GM19193 (cell line): ENCODE data around the gene D2HGDH.

ENCODE experiments used
- POLR2A ChIP-seq: IDR thresholded peaks from 4 replicates; pipeline ENCODE4 v1.6.1; 2011; ENCODE audit not compliant: insufficient read depth, insufficient read length; ENCODE audit errors: extremely low read depth

D2HGDH gene

DNA sequence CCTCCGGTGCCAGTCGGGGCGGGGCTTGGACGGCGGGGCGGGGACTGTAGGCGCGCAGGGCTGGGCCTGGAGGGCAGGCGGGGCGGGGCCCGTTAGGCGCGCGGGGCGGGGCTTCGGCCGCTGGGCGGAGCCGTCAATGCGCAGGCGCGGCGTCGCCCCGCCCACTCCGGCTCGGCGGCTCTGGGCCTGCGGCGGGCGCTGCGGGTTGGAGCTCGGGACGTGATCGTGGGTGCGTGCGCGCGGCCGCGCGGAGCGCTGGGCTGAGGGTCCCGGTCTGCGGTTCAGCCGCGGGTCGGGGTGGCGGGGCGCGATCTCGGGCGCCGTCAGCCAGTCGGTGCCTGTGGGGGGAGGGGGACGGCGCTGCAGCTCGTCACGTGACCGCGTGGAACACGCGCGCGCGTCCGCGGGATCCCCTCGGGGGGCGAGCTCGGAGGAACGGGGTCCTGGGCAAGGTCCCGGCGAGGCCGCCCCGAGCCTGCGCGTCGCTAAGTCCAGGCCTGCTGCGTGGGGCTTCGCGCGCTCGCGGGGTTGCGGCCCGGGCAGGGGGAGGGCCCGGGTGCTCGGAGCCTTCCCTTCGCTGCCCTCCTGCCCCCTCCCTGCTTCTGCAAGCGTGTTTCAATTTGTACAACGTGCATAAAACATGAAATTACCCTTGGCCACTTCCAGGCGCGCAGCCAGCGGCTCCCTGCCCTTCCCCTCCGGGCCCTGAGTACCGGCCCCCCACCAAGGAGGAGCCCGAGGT, at the start of gene D2HGDH:
Gene D2HGDH (plus strand): TSS at position 164 of the 742 bp plus-strand sequence. CDS start 595 bp downstream, outside the sequence.
- TF ChIP-seq POLR2A: peak; percentile 77

DNA sequence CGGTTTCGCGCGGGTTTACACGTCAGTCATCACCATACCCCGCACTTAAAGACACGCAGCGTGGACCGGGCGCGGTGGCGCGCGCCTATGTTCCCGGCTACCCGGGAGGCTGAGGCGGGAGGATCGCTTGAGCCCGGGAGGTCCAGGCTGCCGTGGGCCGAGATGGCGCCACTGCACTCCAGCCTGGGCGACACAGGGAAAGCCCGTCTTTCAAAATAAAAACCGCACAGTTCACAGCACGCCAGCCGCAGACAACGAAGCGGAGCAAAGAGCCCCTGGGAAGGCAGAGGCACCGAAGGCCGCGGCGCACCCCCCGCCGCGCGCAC, 48.1 kb upstream of the D2HGDH start:
- TF ChIP-seq POLR2A: no peak

DNA sequence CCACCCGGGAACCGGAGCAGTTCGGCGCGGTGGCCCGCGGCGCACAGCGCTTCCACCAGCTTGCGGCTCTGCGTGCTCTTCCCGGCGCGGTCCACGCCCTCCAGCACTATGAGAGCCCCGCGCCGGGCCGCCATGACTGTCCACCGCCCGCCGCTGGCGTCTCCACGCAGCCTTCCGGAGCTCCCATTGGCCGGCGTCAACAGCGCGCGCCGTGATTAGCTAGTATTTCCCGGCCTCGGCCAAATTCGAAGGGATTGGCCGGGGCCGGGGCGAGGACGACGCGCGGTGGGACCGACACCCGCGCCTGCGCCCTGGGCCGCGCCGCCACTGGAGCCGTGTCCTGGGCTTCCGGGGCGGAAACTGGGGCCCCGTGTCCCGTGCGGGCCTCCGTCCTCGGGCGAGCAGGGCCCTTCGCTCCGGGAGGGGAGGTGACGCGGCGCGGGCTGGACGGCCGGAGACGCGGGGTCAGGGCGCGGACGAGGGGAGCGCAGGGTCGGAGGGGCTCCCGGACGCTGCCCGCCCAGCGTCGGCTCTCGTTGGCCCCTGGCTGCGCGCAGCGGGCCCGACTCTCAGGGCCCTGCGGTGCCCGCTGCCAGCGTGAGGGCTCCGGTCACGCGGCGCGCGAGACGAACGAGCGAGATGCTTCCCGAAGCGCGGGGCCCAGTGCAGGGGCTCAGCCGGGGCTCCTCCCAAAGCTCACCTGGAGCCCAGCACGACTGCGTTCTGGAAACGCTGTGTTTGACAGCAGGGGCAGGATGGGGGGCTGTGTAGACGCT, 47.6 kb upstream of the D2HGDH start, which contains the start of gene DTYMK:
Gene DTYMK (minus strand): TSS at position 166 of the 776 bp plus-strand sequence. CDS start 32 bp downstream, at position 134.
- peak; percentile 93 for TF ChIP-seq POLR2A

DNA sequence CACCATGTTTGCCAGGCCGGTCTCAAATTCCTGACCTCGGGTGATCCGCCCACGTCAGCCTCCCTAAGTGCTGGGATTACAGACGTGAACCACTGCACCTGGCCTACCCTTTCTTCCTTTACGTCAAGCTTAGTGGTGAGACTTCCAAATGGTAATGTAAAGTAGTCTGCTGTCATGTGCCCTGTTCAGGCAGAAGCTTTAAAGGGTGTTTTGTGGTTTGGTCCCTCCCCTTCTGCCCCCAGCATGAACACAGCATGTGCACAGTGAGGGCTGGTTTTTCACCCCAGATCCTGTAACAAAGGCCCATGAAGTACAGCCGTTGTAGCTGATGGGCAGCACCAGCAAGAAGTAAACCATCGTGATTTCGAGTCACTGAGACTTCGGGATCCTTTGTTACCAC, 45.1 kb upstream of the D2HGDH start:
- TF ChIP-seq POLR2A: no peak

DNA sequence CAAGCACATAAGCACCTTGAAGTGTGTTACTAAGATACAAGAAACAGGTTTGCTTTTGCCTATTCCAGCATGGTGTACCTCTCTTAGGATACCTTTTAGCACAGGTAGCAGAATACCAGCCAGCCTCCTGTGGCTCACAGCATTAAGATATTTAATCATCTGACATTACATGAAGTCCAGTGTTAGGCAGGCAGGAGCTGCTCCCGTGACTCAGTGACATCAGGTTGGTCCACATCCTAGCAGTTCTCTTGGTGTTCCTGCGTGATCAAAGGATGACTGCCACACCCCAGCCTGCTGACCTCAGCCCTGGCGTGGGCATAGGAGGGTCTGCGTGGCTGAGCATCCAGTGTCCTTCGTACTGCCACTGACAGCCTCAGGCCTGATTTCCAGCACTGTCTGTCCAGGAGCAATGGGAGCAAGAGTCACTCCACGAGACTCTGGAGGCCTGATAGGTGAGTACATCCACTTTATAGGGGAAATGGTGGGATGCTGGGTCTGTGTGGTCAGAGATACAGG, 44.2 kb upstream of the D2HGDH start:
- TF ChIP-seq POLR2A: no peak

DNA sequence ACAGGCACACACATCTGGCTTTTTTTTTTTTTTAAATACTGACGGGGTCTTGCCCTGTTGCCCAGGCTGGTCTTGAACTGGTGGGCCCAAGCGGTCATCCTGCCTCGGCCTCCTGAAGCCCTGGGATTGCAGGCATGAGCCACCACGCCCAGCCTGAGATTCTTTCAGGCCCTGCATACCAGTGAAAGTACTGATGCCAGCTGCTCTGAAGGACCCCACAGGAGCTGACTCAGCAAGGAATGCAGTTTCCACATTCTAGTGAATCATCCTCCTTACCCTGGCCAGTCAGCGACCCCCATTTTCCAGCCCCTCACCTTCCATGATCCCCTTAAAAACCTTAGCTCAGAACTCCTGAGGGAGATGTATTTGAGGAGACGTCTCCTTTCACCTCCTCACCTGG, 42.0 kb upstream of the D2HGDH start:
- TF ChIP-seq POLR2A: no peak

DNA sequence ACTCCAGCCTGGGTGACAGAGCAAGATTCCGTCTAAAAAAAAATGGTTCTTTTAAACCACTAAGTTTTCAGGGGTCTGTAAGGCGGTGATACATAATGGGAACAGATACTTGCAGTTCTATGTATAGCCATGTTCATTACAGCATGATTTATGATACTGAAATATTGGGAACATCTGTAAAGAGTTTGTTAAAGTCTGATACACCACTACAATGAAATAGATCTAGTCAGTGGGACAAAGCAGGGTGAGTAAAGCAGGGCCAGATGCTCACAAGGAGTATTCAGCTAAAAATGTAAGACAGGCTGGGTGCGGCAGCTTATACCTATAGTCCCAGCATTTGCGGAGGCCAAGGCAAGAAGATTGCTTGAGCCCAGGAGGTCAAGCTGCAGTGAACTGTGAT, 38.8 kb upstream of the D2HGDH start:
- TF ChIP-seq POLR2A: no peak

DNA sequence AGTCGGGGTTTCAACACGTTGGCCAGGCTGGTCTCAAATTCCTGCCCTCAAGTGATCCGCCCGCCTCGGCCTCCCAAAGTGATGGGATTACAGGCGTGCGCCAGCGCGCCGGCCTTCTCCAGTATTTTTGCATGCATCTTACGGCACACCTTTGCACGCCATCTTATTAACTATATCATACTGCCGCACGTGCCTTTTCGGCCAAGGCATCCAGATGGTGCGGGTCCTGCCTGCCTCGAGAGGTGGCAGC, 33.4 kb upstream of the D2HGDH start:
- no peak for TF ChIP-seq POLR2A

DNA sequence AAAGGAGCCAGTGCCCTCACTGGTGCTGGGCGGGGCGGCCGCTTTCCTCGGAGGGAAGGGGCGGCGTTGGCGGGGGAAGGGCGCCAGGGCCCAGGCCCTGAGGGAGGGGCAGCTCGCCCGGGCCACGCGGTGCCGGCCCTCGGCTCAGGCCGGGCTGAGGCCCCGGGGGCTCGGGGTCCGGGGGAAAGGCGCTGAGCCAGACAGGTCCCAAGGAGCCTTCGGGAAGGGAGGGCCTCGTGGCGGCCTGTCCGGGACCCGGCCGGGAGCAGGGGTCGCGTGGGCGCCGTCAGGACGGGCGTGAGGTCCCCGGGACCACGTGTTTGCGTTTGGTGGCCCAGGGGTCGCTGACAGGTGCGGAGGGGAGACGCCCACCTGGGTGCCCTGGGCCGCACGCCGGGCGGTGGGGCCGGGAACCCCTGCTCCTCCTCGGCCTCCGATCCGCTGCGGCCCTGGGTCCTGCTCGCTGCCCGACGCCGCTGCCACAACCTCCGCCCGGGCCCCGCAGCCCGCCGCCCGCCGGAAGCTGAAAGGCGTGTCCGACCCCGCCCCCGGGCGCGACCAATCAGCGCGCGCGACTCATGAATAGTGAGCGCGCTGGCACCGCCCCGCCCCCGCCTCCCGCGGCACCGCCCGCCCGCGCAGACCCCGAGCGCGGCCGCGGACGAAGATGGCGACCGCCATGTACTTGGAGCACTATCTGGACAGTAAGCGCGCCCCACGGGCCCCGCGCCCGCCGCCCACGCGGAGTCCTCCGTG, 32.9 kb upstream of the D2HGDH start, which contains the start of gene ING5:
Gene ING5 (plus strand): TSS at position 641 of the 756 bp plus-strand sequence. CDS start 27 bp downstream, at position 668.
- TF ChIP-seq POLR2A: peak; percentile 67

DNA sequence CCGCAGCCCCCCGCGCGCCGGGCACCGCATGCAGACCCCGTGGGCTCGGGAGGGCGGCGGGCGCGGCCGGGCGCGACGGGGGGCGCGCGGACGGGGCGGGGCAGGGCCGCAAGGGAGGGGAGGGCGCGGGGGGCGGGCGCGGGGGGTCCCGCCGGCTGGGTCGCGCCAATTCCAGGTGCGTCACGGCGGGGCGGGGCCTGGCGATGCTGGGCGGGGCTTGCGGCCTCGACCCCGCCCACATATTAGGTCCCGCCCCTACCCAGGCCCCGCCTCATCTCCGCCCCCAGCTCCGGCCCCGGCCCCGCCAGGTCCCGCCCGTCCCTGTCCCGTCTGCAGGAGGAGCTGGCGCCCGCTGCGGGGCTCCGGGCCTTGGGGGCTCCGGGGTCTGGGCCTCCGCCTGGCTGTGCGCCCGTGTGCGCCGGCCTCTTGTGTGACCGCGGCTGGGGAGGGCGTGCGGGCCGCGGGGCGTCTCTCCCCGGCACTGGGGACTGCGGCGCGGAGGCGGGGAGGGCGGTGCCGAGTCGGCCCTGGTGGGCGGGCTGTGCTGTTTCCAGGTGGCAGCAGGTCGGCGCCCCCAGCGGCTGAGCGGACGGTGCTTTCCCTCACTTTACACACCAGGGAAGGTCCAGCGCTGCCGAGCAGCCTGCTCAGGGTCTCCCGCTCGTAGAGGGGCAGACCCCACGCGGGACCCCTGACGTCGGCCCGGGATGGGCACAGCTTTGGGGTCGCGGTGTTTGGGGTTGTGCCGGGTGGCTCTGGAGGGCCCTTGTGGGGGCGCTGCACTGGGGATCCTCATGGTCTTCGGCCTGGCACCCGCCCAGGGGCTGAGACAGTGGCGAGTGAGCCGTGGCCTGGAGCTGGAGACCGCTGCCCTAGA, 32.0 kb upstream of the D2HGDH start:
- peak; percentile 38 for TF ChIP-seq POLR2A

DNA sequence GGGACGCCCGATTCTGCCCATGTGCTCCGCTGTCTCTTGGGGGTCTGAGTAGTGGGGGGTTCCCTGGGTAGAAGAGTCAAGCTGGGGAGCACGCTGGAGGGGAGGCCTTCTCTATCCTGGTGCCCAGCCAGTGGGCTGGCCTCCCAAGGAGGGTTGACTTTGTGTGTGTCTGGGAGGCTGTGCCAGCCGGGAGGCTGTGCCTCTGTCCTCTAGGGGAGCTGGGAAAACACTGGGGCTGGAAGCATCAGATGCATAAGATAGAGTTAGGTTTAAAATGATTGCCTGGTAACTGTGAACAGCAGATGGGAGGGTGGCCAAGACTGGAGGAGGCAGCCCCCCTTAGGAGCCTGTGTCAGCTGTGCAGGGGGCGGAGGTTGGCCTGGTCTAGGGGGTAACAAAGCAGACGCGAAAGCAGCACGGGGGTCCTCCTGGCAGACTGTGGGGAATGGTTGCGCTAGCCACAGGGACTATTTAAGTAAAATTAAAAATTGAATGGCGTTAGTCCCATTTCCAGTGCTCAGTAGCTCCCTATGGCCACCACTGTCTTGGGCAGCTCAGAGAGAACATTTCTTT, 31.3 kb upstream of the D2HGDH start:
- no peak for TF ChIP-seq POLR2A

DNA sequence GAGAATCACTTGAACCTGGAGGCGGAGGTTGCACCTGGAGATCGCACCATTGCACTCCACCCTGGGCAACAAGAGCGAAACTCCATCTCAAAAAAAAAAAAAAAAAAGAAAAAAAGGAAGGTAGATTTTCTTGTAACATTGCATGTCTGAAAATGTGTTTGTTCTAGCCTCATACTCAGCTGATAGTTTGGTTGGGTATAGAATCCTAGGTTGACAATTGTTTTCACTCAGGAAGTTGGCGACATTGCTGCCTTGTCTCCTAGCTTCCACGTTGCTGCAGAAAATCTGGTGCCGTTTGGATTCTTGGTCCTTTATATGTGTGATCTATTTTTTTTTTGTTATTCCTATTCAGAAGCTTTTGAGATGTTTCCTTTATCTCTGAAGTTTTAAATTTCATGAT, 27.9 kb upstream of the D2HGDH start:
- TF ChIP-seq POLR2A: no peak

DNA sequence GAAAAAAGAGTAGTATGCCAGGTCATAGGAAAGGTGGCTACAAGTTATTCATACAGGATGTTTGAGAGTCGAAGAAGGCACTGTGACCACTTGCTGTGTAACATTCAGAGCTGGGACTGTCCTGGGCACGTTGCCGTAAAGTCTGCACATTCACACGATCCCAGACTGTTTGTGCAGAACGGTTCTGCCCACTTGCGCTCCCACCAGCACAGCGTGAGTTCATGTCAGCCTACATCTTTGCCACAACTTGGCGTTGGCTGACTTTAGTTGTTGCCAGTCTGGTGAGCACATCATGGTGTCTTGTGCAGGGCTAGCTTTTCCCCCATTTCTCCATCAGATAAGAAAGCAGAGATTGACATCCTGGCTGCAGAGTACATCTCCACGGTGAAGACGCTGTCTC, 25.6 kb upstream of the D2HGDH start:
- TF ChIP-seq POLR2A: no peak

DNA sequence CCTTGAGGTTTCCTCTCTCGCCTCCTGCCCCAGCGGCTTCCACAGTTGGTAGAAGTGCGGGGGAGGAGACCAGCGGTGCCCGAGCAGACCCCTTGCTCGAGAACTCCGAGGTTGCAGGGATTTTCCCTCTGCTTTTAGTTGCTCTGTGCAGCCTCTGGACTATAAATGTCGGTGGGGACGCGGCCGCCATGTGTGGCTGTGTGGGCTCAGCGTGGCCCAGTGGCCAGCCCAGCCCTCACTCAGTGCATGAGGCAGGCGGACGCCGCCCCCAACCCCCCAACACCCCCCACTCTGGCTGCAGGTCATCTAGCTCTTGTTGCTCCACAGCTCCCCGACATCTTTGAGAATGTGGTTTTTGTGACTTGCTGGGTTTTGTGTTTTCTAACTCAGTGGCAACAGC, 15.3 kb upstream of the D2HGDH start:
- no peak for TF ChIP-seq POLR2A
